Measurements from ENCODE around the gene EMC8. TPM values are rescaled to one million over a fixed set of nuclear protein-coding genes. Genes with fewer than 3 reads are reported as not detected.

EMC8 gene
- total RNA-seq, 3 donors from 2014 or later: 18.1 to 30.8 (median 30.7) TPM

GRCh38 chr16:85784813-85785212 lies 14.5 kb downstream of the EMC8 start:
- DNase-seq (ENCODE audit: low spot score in 2 of 2): no peak

GRCh38 chr16:85783441-85783840 lies 15.9 kb downstream of the EMC8 start:
- H3K27ac ChIP-seq: no peak overlapping the region
- H3K36me3 ChIP-seq: peaks cover 6% of the 10 kb centered on the region
- no peak for DNase-seq (ENCODE audit: low spot score in 2 of 2)
- intact Hi-C loops (cut with DNase I; ENCODE audit: low total_unique reads): no loop called here
- H3K9me3 ChIP-seq: no peaks in the 10 kb centered on the region
- H3K4me3 ChIP-seq: no peak overlapping the region
- no peaks in the 10 kb centered on the region for H3K27me3 ChIP-seq
- peaks cover 0 to 5% of the 10 kb centered on the region in 2 donors for H3K4me1 ChIP-seq
- TF ChIP-seq CTCF (IDR thresholded peaks at IDR 0.05): no peak
- TF ChIP-seq POLR2AphosphoS5 (IDR thresholded peaks at IDR 0.05): no peak
- no peak for TF ChIP-seq POLR2A (IDR thresholded peaks at IDR 0.05)

More at GRCh38 chr16:85784813-85785212, 14.5 kb downstream of the EMC8 start:
- Histone ChIP-seq H3K9me3 (no peaks in the 10 kb centered on the region), H3K36me3 (peaks cover 3% of the 10 kb centered on the region), H3K4me1 (peaks cover 0 to 5% of the 10 kb centered on the region in 2 donors), H3K27me3 (no peaks in the 10 kb centered on the region), H3K27ac (no peak overlapping the region), H3K4me3 (no peak overlapping the region)
- intact Hi-C loops (cut with DNase I; ENCODE audit: low total_unique reads): no loop called here
- no peak for TF ChIP-seq POLR2A (IDR thresholded peaks at IDR 0.05)
- no peak for TF ChIP-seq CTCF (IDR thresholded peaks at IDR 0.05)
- no peak for TF ChIP-seq POLR2AphosphoS5 (IDR thresholded peaks at IDR 0.05)

DNA sequence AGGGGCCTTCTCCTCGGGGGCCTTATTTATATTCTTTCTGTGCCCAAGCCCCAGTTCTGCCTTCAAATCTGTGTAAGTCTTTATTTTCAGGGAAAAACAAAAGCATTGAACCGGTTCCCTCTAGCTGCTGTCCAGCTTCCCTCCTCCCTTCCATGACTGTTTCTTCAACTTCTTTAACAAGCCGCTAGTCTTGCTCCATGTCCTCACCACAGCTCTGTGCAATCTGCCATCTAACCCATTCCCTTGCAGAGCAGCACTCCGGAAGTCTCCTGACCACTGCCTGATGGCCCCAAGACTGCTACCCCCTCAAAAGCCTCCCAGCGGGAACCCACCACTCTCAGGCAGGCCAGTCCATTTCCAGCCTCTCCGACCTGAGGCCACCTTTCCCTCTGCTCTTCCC lies 16.9 kb downstream of the EMC8 start:
- intact Hi-C loops (cut with DNase I; ENCODE audit: low total_unique reads): no loop called here
- peaks cover 6% of the 10 kb centered on the region for H3K36me3 ChIP-seq
- no peaks in the 10 kb centered on the region for H3K27me3 ChIP-seq
- no peak for DNase-seq (ENCODE audit: low spot score in 2 of 2)
- H3K27ac ChIP-seq: peak overlapping the region in 1 of 2 donors; percentile 20
- H3K4me1 ChIP-seq: peaks cover 0 to 7% of the 10 kb centered on the region in 2 donors
- H3K4me3 ChIP-seq: no peak overlapping the region
- H3K9me3 ChIP-seq: no peaks in the 10 kb centered on the region
- TF ChIP-seq POLR2AphosphoS5 (IDR thresholded peaks at IDR 0.05): no peak
- no peak for TF ChIP-seq POLR2A (IDR thresholded peaks at IDR 0.05)
- no peak for TF ChIP-seq CTCF (IDR thresholded peaks at IDR 0.05)

- no peaks in the 10 kb centered on the region for H3K9me3 ChIP-seq
- H3K4me1 ChIP-seq: peaks cover 0 to 13% of the 10 kb centered on the region in 2 donors
- H3K27me3 ChIP-seq: no peaks in the 10 kb centered on the region
- H3K4me3 ChIP-seq: no peak overlapping the region
- peak overlapping the region in 1 of 2 donors; percentile 20 for H3K27ac ChIP-seq
- intact Hi-C loops (cut with DNase I; ENCODE audit: low total_unique reads): no loop called here
- TF ChIP-seq POLR2AphosphoS5 (IDR thresholded peaks at IDR 0.05) (no peak), CTCF (IDR thresholded peaks at IDR 0.05) (no peak), POLR2A (IDR thresholded peaks at IDR 0.05) (no peak)
- peak; percentile 40 to 82 for DNase-seq (ENCODE audit: low spot score in 2 of 2)
- peaks cover 6% of the 10 kb centered on the region for H3K36me3 ChIP-seq
Measured at GRCh38 chr16:85781695-85782370, 17.5 kb downstream of the EMC8 start.

DNA sequence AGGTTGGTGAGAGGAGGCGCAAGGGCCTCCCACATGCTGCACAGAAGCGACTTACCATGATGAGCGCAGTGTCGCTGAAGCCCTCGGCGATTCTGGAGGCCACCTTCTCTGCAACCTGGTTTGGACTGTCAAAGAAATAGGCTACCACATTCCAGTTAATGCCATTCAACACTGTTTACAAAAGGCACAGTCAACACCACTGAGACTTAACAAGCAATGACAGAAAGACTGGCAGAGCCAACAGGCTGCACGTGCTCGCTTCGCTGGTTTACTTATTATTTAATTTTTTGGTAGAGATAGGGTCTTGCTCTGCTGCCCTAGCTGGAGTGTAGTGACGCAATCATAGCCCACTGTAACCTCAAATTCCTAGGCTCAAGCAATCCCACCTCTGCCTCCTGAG lies 18.2 kb downstream of the EMC8 start:
- no peaks in the 10 kb centered on the region for H3K9me3 ChIP-seq
- H3K27me3 ChIP-seq: no peaks in the 10 kb centered on the region
- intact Hi-C loops (cut with DNase I; ENCODE audit: low total_unique reads): no loop called here
- DNase-seq (ENCODE audit: low spot score in 2 of 2): no peak
- H3K4me1 ChIP-seq: peaks cover 0 to 14% of the 10 kb centered on the region in 2 donors
- no peak overlapping the region for H3K4me3 ChIP-seq
- no peak for TF ChIP-seq POLR2A (IDR thresholded peaks at IDR 0.05)
- H3K27ac ChIP-seq: no peak overlapping the region
- peaks cover 6% of the 10 kb centered on the region for H3K36me3 ChIP-seq

Measured in breast epithelium (tissue), 4 donors.